GM23248 (cell line): Measurements from ENCODE around the gene RSF1. TPM values are rescaled to one million over a fixed set of nuclear protein-coding genes. Genes with fewer than 3 reads are reported as not detected.
A peak's percentile ranks its signal among the peaks of the same experiment; 100 is the strongest.

ENCODE experiments used
- DNase-seq: peaks from one replicate; pipeline ENCODE4 v3.0.0-alpha.2; 2015
- H2AFZ ChIP-seq: fragments of 200-600 bp; sonication (generic); 2 replicates; pipeline ENCODE4 v1.6.1; 2016; ENCODE audit warnings: antibody characterized with exemption
- H3F3A ChIP-seq: fragments of 200-600 bp; sonication (generic); 2 replicates; pipeline ENCODE4 v1.6.1; 2016; ENCODE audit warnings: mild to moderate bottlenecking, antibody characterized with exemption, mixed run types; ENCODE audit not compliant: insufficient read depth
- H3K27ac ChIP-seq: fragments of 200-600 bp; sonication (generic); 2 replicates; pipeline ENCODE4 v1.5.1; 2016; ENCODE audit warnings: mild to moderate bottlenecking
- H3K27me3 ChIP-seq: fragments of 200-600 bp; sonication (generic); replicated peaks from 2 replicates; pipeline ENCODE4 v1.6.1; 2016; ENCODE audit warnings: mild to moderate bottlenecking; ENCODE audit not compliant: insufficient read depth
- H3K36me3 ChIP-seq: fragments of 200-600 bp; sonication (generic); 2 replicates; pipeline ENCODE4 v1.6.1; 2016; ENCODE audit warnings: low read depth, mild to moderate bottlenecking
- H3K4me1 ChIP-seq: fragments of 200-600 bp; sonication (generic); 2 replicates; pipeline ENCODE4 v1.6.1; 2016; ENCODE audit warnings: mild to moderate bottlenecking; ENCODE audit not compliant: insufficient read depth
- H3K4me2 ChIP-seq: fragments of 200-600 bp; sonication (generic); one replicate; pipeline ENCODE4 v1.6.1; 2016; ENCODE audit warnings: mild to moderate bottlenecking; ENCODE audit not compliant: unreplicated experiment
- H3K4me3 ChIP-seq: fragments of 200-600 bp; sonication (generic); 2 replicates; pipeline ENCODE4 v1.5.1; 2016; ENCODE audit warnings: mild to moderate bottlenecking
- H3K79me2 ChIP-seq: fragments of 200-600 bp; sonication (generic); 2 replicates; pipeline ENCODE4 v1.6.1; 2016; ENCODE audit warnings: mild to moderate bottlenecking; ENCODE audit not compliant: insufficient read depth
- H3K9ac ChIP-seq: fragments of 200-600 bp; sonication (generic); 2 replicates; pipeline ENCODE4 v1.6.1; 2016; ENCODE audit warnings: mild to moderate bottlenecking
- H3K9me2 ChIP-seq: fragments of 200-600 bp; sonication (generic); 2 replicates; pipeline ENCODE4 v1.6.1; 2016; ENCODE audit warnings: mixed run types, mild to moderate bottlenecking, moderate library complexity; ENCODE audit not compliant: insufficient read depth
- H3K9me3 ChIP-seq: fragments of 200-600 bp; sonication (generic); one replicate; pipeline ENCODE4 v1.6.1; 2017; ENCODE audit warnings: low read depth
- H4K20me1 ChIP-seq: fragments of 200-600 bp; sonication (generic); 2 replicates; pipeline ENCODE4 v1.6.0; 2016; ENCODE audit not compliant: insufficient read depth
- EZH2 ChIP-seq: fragments of 200-600 bp; sonication (generic); IDR thresholded peaks from 2 replicates; pipeline ENCODE4 v1.6.1; 2018; ENCODE audit warnings: antibody characterized with exemption, mild to moderate bottlenecking; ENCODE audit not compliant: insufficient read depth, poor library complexity, severe bottlenecking
- EZH2phosphoT487 ChIP-seq: fragments of 200-600 bp; sonication (generic); IDR thresholded peaks from 2 replicates; pipeline ENCODE4 v1.6.1; 2018; ENCODE audit warnings: antibody characterized with exemption, moderate library complexity, mild to moderate bottlenecking, low read depth; ENCODE audit not compliant: insufficient read depth
- WGBS, 2 experiments: methylation state at CpG; one replicate each; pipeline ENCODE4 v1.1.6; 2015 to 2017; ENCODE audit warnings: low lambda C conversion rate in 2 of 2, low coverage in 1 of 2; ENCODE audit errors: missing lambda C conversion rate in 2 of 2; 5-methylcytosine and 5-hydroxymethylcytosine counted together
- in situ Hi-C: fragments of 300-500 bp; cut with MboI; formaldehyde crosslinking; loops from 2 replicates; pipeline ENCODE4 v1.15.0; 2020
- polyA plus RNA-seq: library from polyadenylated mRNA; unstranded; fragments of >200 nt; fragmentation: Nextera tagmentation; extraction: Ambion mirVana; gene quantifications from 2 replicates; pipeline ENCODE4 v1.2.1, GENCODE V29; 2016
- total RNA-seq: library from RNA; depleted of rRNA; stranded (reverse); fragments of >200 nt; shearing (Covaris generic); gene quantifications from 2 replicates; pipeline ENCODE4 v1.2.3, GENCODE V29; 2014; rRNA removed

The RSF1 gene, protein sequence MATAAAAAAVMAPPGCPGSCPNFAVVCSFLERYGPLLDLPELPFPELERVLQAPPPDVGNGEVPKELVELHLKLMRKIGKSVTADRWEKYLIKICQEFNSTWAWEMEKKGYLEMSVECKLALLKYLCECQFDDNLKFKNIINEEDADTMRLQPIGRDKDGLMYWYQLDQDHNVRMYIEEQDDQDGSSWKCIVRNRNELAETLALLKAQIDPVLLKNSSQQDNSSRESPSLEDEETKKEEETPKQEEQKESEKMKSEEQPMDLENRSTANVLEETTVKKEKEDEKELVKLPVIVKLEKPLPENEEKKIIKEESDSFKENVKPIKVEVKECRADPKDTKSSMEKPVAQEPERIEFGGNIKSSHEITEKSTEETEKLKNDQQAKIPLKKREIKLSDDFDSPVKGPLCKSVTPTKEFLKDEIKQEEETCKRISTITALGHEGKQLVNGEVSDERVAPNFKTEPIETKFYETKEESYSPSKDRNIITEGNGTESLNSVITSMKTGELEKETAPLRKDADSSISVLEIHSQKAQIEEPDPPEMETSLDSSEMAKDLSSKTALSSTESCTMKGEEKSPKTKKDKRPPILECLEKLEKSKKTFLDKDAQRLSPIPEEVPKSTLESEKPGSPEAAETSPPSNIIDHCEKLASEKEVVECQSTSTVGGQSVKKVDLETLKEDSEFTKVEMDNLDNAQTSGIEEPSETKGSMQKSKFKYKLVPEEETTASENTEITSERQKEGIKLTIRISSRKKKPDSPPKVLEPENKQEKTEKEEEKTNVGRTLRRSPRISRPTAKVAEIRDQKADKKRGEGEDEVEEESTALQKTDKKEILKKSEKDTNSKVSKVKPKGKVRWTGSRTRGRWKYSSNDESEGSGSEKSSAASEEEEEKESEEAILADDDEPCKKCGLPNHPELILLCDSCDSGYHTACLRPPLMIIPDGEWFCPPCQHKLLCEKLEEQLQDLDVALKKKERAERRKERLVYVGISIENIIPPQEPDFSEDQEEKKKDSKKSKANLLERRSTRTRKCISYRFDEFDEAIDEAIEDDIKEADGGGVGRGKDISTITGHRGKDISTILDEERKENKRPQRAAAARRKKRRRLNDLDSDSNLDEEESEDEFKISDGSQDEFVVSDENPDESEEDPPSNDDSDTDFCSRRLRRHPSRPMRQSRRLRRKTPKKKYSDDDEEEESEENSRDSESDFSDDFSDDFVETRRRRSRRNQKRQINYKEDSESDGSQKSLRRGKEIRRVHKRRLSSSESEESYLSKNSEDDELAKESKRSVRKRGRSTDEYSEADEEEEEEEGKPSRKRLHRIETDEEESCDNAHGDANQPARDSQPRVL (N-terminal part only)
- total RNA-seq: 39.0 and 41.9 TPM in 2 replicates
- 40.6 and 48.2 TPM in 2 replicates for polyA plus RNA-seq

DNA sequence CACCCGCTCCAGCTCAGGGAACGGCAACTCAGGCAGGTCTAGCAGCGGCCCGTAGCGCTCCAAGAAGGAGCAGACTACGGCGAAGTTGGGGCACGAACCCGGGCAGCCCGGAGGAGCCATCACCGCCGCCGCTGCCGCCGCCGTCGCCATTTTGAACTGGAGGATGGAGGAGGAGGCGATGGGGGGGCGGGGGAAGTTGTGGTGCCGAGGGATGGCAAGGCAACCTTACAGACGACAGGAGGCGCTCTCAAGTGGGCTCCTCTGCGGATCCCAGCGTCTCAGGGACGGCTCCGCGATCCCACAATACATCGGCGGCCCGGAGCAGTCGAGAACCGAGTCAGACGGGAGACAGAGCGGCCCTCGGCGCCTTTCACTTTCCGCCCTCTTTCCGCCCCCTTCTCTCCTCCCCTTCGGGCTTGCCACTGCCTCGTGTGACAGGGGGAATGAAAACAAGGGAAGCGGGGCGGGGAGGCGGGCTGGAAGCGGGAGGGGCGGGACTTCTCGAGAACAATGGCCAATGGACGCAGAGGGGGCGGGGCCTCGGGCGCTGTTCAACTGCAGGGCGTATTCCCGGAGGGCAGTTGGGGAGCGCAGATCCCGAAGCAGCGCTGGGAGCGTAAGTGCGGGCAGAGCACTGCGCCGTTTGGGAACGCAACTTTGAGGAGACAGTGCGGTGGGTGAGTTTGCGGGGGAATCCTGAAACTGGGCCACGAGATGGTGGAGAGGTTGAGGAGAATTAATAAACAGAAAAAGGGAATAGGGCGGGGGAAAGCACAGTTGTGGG is at the start of gene RSF1, which contains the start of gene AAMDC:
Gene RSF1, minus strand, starts transcription at position 158 of the 784 bp plus-strand sequence. Its CDS starts 8 bp downstream, at position 150.
Gene AAMDC, plus strand, starts transcription at position 580 of the 784 bp plus-strand sequence. CDS start 21,353 bp downstream, outside the sequence.
- 1% methylated on average over 46 to 64 of the region's 64 CpGs for WGBS, 2 experiments
- no peaks in the 10 kb centered on the region for H3K36me3 ChIP-seq

DNA sequence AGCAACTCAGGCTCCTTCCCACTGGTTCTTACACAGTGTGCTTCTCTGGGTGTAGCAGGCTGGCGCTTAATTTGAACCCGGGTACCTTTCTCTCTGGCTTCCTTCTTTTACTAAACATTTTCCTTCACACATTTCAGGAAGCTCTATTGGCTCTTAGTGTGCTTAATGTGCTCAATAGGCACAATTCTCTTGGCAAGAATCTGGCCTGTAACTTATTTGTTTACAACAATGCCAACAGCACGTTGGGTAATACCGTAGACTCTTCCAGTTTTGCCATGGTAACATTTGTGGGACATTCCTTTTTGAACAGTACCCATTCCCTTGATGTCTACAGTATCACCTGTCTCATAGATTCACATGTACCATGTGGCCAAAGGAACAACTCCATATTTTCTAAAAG is 48.2 kb upstream of the RSF1 start:
- DNase-seq: no peak
- Histone ChIP-seq H3K4me3 (no peak overlapping the region), H3K9me2 (no peaks in the 10 kb centered on the region), H3K4me2 (no peak overlapping the region), H3K9me3 (no peaks in the 10 kb centered on the region), H3K36me3 (no peaks in the 10 kb centered on the region), H3K79me2 (no peaks in the 10 kb centered on the region), H3K4me1 (peaks cover 14% of the 10 kb centered on the region), H3K27me3 (no peaks in the 10 kb centered on the region), H4K20me1 (no peaks in the 10 kb centered on the region), H3F3A (peaks cover 29% of the 10 kb centered on the region), H3K27ac (no peak overlapping the region), H3K9ac (no peak overlapping the region), H2AFZ (no peak overlapping the region)
- WGBS, 2 experiments: 86 to 96% methylated on average over 4 of the region's 4 CpGs
- in situ Hi-C loops: no loop called here
- TF ChIP-seq EZH2phosphoT487 (no peak), EZH2 (no peak)

More for the DNA sequence above, at the start of gene RSF1, which contains the start of gene AAMDC:
- Histone ChIP-seq H3K9me2 (no peaks in the 10 kb centered on the region), H3K27me3 (no peaks in the 10 kb centered on the region), H3K27ac (peak within 1 kb of the TSS; percentile 56), H3K4me2 (peak within 1 kb of the TSS; percentile 92), H3K4me1 (peaks cover 22% of the 10 kb centered on the region), H4K20me1 (peaks cover 16% of the 10 kb centered on the region), H3K9ac (peak within 1 kb of the TSS; percentile 86), H2AFZ (peak within 1 kb of the TSS; percentile 97), H3K4me3 (peak within 1 kb of the TSS; percentile 98), H3K79me2 (peaks cover 76% of the 10 kb centered on the region), H3F3A (peaks cover 26% of the 10 kb centered on the region), H3K9me3 (no peaks in the 10 kb centered on the region)
- TF ChIP-seq EZH2phosphoT487: no peak
- TF ChIP-seq EZH2: no peak
- peak; percentile 100 for DNase-seq
- in situ Hi-C loops: no loop called here

DNA sequence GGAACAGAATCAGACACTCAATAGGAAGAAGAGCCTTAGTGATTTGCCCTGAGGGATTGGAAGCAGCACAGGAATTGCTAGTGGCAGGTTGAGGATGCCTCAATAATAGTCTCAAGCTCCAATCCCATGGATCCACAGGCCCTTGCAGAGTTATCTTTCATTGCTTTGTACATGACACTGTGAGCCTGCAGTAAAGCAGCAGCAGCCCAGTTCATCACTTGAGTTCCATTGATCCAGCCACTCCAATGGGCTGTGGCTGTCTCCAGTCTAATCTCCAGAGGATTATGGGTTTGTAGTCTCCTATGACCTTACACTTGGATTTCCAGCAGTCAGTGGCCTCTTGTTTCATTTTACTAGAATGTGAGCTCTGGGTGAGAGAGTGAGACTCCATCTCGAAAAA is 45.8 kb upstream of the RSF1 start:
- Histone ChIP-seq H3K4me1 (peaks cover 14% of the 10 kb centered on the region), H3K9me2 (no peaks in the 10 kb centered on the region), H3F3A (peaks cover 29% of the 10 kb centered on the region), H2AFZ (0 out of 2 replicates have a peak overlapping the region, but pooled peaks have one; percentile 36), H3K4me3 (no peak overlapping the region), H3K36me3 (no peaks in the 10 kb centered on the region), H3K9ac (no peak overlapping the region), H3K79me2 (no peaks in the 10 kb centered on the region), H3K9me3 (no peaks in the 10 kb centered on the region), H3K27ac (peak overlapping the region; percentile 28; the same call in 1 of the 2 replicates), H4K20me1 (no peaks in the 10 kb centered on the region), H3K27me3 (no peaks in the 10 kb centered on the region), H3K4me2 (no peak overlapping the region)
- DNase-seq: peak; percentile 10
- 100% methylated on average over 1 of the region's 1 CpG for WGBS, 2 experiments
- in situ Hi-C loops: no loop called here
- TF ChIP-seq EZH2phosphoT487 (no peak), EZH2 (no peak)
